Liver (tissue), 3 donors: Measurements from ENCODE around the gene SLC46A1.

ENCODE experiments used
- ATF3 ChIP-seq: IDR thresholded peaks from 2 replicates; pipeline ENCODE4 v1.6.1; 2016; ENCODE audit warnings: antibody characterized with exemption
- CTCF ChIP-seq: fragments of 150-350 bp; IDR thresholded peaks from 2 replicates; pipeline ENCODE4 v1.5.1; 2017; ENCODE audit warnings: improper control_type of control experiment, low read depth, low read length; ENCODE audit not compliant: missing input control
- EGR1 ChIP-seq, 2 donors: IDR thresholded peaks; 2 replicates each; pipeline ENCODE4 v1.6.1; 2016 to 2018; ENCODE audit warnings: antibody characterized with exemption in 2 of 2, low read depth in 2 of 2
- FOXA1 ChIP-seq: IDR thresholded peaks from 2 replicates; pipeline ENCODE4 v1.6.1; 2016; ENCODE audit warnings: antibody characterized with exemption
- GABPA ChIP-seq, 2 donors: IDR thresholded peaks in 1 of 2; conservative IDR thresholded peaks in 1 of 2; 2 replicates each; pipeline ENCODE4 v1.6.1; 2016; ENCODE audit warnings: antibody characterized with exemption in 2 of 2, mild to moderate bottlenecking in 1 of 2, moderate library complexity in 1 of 2
- JUND ChIP-seq, 2 donors: IDR thresholded peaks; 2 replicates each; pipeline ENCODE4 v1.6.1; 2016; ENCODE audit warnings: antibody characterized with exemption in 2 of 2
- MAX ChIP-seq: IDR thresholded peaks from 2 replicates; pipeline ENCODE4 v1.6.1; 2016; ENCODE audit warnings: antibody characterized with exemption
- RAD21 ChIP-seq, 2 donors: IDR thresholded peaks; 2 replicates each; pipeline ENCODE4 v1.6.1; 2016; ENCODE audit warnings: antibody characterized with exemption in 2 of 2, mild to moderate bottlenecking in 2 of 2
- REST ChIP-seq: IDR thresholded peaks from 2 replicates; pipeline ENCODE4 v1.6.1; 2016; ENCODE audit warnings: antibody characterized with exemption, mild to moderate bottlenecking
- TAF1 ChIP-seq: conservative IDR thresholded peaks from 2 replicates; pipeline ENCODE4 v1.6.1; 2016; ENCODE audit warnings: antibody characterized with exemption, mild to moderate bottlenecking
- YY1 ChIP-seq: IDR thresholded peaks from 2 replicates; pipeline ENCODE4 v1.6.1; 2016; ENCODE audit warnings: antibody characterized with exemption, mild to moderate bottlenecking
- ZBTB33 ChIP-seq: IDR thresholded peaks from 2 replicates; pipeline ENCODE4 v1.6.1; 2016; ENCODE audit warnings: antibody characterized with exemption
- donor health status: healthy.
- donor health status: healthy.

GRCh38 chr17:28404461-28404811 is 1.6 kb downstream of the SLC46A1 start:
- TF ChIP-seq REST = no peak
- TF ChIP-seq EGR1 (IDR thresholded peaks at IDR 0.05; ENCODE audit: low read depth in 2 of 2) = no peak
- TF ChIP-seq RAD21 (IDR thresholded peaks at IDR 0.05) = no peak
- TF ChIP-seq YY1 = no peak
- TF ChIP-seq MAX = no peak
- TF ChIP-seq ATF3 = no peak
- no peak for TF ChIP-seq CTCF
- no peak for TF ChIP-seq GABPA (IDR thresholded peaks at IDR 0.05 in 1 of 2, conservative IDR thresholded peaks at IDR 0.05 in 1 of 2)
- TF ChIP-seq ZBTB33 = no peak
- TF ChIP-seq JUND (IDR thresholded peaks at IDR 0.05) = no peak
- TF ChIP-seq TAF1 = no peak
- no peak for TF ChIP-seq FOXA1
